Ectodermal cell (in vitro differentiated cells): Measurements from ENCODE around the gene TRIP4.

Experiments used
- H3K27ac ChIP-seq: 2 replicates; pipeline ENCODE4 v1.7.0; 2013; ENCODE audit warnings: mild to moderate bottlenecking, low read depth, low read length; ENCODE audit not compliant: insufficient read depth, poor library complexity, severe bottlenecking
- H3K27me3 ChIP-seq: 2 replicates; pipeline ENCODE4 v1.7.0; 2013; ENCODE audit warnings: mild to moderate bottlenecking, low read length; ENCODE audit not compliant: insufficient read depth, control insufficient read depth, poor library complexity, severe bottlenecking
- H3K36me3 ChIP-seq: one replicate; pipeline ENCODE4 v1.7.0; 2013; ENCODE audit warnings: low read length; ENCODE audit not compliant: control insufficient read depth, insufficient read depth
- H3K4me1 ChIP-seq: one replicate; pipeline ENCODE4 v1.7.0; 2013; ENCODE audit warnings: low read length; ENCODE audit not compliant: control insufficient read depth, insufficient read depth
- H3K4me3 ChIP-seq: 2 replicates; pipeline ENCODE4 v1.7.0; 2013; ENCODE audit warnings: low read depth, low read length, control low read depth; ENCODE audit not compliant: insufficient read depth
- H3K9me3 ChIP-seq: 2 replicates; pipeline ENCODE4 v1.7.0; 2013; ENCODE audit warnings: mild to moderate bottlenecking, low read length, moderate library complexity; ENCODE audit not compliant: control insufficient read depth
- WGBS, 2 experiments: methylation state at CpG; one replicate each; pipeline ENCODE4 v1.1.7; 2013; ENCODE audit warnings: missing lambda C conversion rate in 2 of 2; 5-methylcytosine and 5-hydroxymethylcytosine counted together

The TRIP4 gene

GRCh38 chr15:64422697-64423096 is 35.1 kb downstream of the TRIP4 start:
- no peak overlapping the region for H3K4me3 ChIP-seq
- H3K36me3 ChIP-seq, result peaks cover 17% of the 10 kb centered on the region
- no peak overlapping the region for H3K27ac ChIP-seq
- 86 to 96% methylated on average over 1 to 2 of the region's 2 CpGs for WGBS, 2 experiments
- H3K9me3 ChIP-seq, result no peaks in the 10 kb centered on the region
- no peaks in the 10 kb centered on the region for H3K4me1 ChIP-seq
- no peaks in the 10 kb centered on the region for H3K27me3 ChIP-seq

DNA sequence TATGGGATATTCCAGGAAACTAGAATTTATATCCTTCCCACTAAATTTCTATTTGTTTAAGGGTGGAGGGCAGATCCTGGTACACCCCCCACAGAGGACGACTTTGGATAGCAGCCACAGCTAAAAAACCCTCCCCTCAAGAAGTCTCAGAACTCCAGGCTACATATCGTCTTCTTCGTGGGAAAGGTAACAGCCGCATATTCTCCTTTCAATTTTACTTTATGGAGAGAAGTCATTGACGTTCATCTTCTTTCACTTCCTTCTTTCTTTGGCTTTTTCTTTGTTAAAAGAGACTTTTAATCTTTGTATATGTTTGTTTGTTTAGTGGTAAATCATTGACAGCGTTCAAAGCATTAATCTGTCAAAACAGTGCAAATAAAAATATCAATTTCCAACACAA is 36.3 kb downstream of the TRIP4 start:
- Histone ChIP-seq H3K27me3 (no peaks in the 10 kb centered on the region), H3K4me1 (no peaks in the 10 kb centered on the region), H3K36me3 (peaks cover 17% of the 10 kb centered on the region), H3K4me3 (no peak overlapping the region), H3K27ac (no peak overlapping the region), H3K9me3 (no peaks in the 10 kb centered on the region)
- 93 to 96% methylated on average over 5 to 6 of the region's 6 CpGs for WGBS, 2 experiments

- Histone ChIP-seq H3K4me3 (no peak overlapping the region), H3K27me3 (no peaks in the 10 kb centered on the region), H3K4me1 (peaks cover 5% of the 10 kb centered on the region), H3K27ac (no peak overlapping the region), H3K36me3 (peaks cover 11% of the 10 kb centered on the region), H3K9me3 (no peaks in the 10 kb centered on the region)
- 92 to 99% methylated on average over 3 of the region's 3 CpGs for WGBS, 2 experiments
Observed at GRCh38 chr15:64425221-64425620, 37.6 kb downstream of the TRIP4 start.

- Histone ChIP-seq H3K4me3 (no peak overlapping the region), H3K36me3 (peaks cover 11% of the 10 kb centered on the region), H3K27ac (no peak overlapping the region), H3K4me1 (peaks cover 11% of the 10 kb centered on the region), H3K9me3 (no peaks in the 10 kb centered on the region), H3K27me3 (no peaks in the 10 kb centered on the region)
- WGBS, 2 experiments, result 93 to 96% methylated on average over 7 of the region's 7 CpGs
Observed at GRCh38 chr15:64426845-64427465, 39.3 kb downstream of the TRIP4 start.

DNA sequence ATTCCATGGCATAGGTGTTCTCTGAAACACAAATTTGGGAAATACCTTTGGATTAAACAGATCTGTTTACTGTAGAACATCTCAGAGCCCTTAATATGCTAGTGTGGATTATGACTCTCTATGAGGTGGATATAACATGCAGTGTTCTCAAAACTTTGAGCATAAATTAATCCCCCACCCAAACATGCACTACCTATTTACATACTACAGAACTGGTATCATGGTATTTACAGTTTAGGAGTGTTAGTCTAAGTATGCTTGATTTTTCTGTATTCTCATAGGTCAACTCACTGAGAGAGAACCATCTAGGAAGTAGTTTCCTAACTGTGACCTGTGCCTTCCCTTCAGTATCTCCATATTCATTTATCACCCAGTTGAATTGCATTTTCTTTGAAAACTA is 41.8 kb downstream of the TRIP4 start:
- H3K4me1 ChIP-seq, result peaks cover 11% of the 10 kb centered on the region
- peaks cover 11% of the 10 kb centered on the region for H3K36me3 ChIP-seq
- no peak overlapping the region for H3K27ac ChIP-seq
- no peaks in the 10 kb centered on the region for H3K9me3 ChIP-seq
- no peak overlapping the region for H3K4me3 ChIP-seq
- no peaks in the 10 kb centered on the region for H3K27me3 ChIP-seq

GRCh38 chr15:64430000-64430735 is 42.5 kb downstream of the TRIP4 start:
- H3K4me3 ChIP-seq, result no peak overlapping the region
- H3K27ac ChIP-seq, result no peak overlapping the region
- peaks cover 11% of the 10 kb centered on the region for H3K4me1 ChIP-seq
- no peaks in the 10 kb centered on the region for H3K9me3 ChIP-seq
- peaks cover 6% of the 10 kb centered on the region for H3K36me3 ChIP-seq
- no peaks in the 10 kb centered on the region for H3K27me3 ChIP-seq
- WGBS, 2 experiments, result 30 to 50% methylated on average over 2 to 3 of the region's 3 CpGs

- WGBS, 2 experiments, result 80 to 94% methylated on average over 1 of the region's 1 CpG
- Histone ChIP-seq H3K9me3 (no peaks in the 10 kb centered on the region), H3K36me3 (no peaks in the 10 kb centered on the region), H3K4me3 (no peak overlapping the region), H3K27ac (no peak overlapping the region), H3K27me3 (no peaks in the 10 kb centered on the region), H3K4me1 (no peaks in the 10 kb centered on the region)
Observed at GRCh38 chr15:64437982-64438381, 50.3 kb downstream of the TRIP4 start.

DNA sequence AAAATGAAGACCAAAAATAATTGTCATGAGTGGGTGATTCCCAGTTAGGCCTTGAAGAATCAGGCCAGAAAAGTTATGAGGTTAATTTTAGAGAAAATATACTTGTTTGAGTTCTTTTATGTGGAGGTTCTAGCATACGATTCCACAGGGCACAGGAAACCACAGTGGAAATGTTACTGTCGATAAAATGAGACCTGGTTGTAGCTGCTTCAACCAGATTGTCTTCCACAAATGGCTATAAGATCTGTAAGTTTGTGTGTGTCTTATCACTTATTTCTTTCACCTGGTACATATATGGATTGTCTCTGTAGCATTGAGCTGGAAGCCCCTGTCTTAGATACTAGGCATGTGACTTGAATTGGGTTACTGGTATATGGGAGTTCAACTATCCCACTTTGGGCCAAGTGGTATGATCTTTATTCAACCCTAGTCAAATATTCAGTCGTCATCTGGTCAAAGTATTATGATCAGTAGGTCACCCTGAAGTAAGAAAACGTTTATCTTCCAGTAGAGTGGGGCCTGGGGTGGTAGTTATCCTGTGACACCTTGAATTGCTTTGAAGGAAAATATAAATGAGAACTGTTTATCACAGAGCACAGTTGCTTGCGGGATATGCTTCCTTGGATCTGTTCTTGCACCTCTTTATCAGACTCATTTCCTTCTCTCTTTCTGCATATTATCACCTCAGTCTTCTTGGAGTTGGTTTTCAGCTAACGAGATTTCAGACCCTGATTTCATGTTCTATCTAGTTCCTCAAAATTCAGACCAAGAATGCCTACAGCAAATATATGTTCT is 51.2 kb downstream of the TRIP4 start:
- H3K27me3 ChIP-seq, result no peaks in the 10 kb centered on the region
- H3K9me3 ChIP-seq, result no peaks in the 10 kb centered on the region
- H3K4me1 ChIP-seq, result no peaks in the 10 kb centered on the region
- H3K36me3 ChIP-seq, result no peaks in the 10 kb centered on the region
- H3K27ac ChIP-seq, result no peak overlapping the region
- WGBS, 2 experiments, result 89 to 92% methylated on average over 6 of the region's 6 CpGs
- H3K4me3 ChIP-seq, result no peak overlapping the region

- WGBS, 2 experiments, result 94 to 96% methylated on average over 3 of the region's 3 CpGs
- Histone ChIP-seq H3K4me1 (no peaks in the 10 kb centered on the region), H3K27me3 (no peaks in the 10 kb centered on the region), H3K4me3 (no peak overlapping the region), H3K27ac (no peak overlapping the region), H3K9me3 (no peaks in the 10 kb centered on the region), H3K36me3 (no peaks in the 10 kb centered on the region)
Observed at GRCh38 chr15:64441852-64442251, 54.2 kb downstream of the TRIP4 start.

- no peaks in the 10 kb centered on the region for H3K9me3 ChIP-seq
- no peak overlapping the region for H3K4me3 ChIP-seq
- WGBS, 2 experiments, result 92 to 99% methylated on average over 2 of the region's 2 CpGs
- no peaks in the 10 kb centered on the region for H3K27me3 ChIP-seq
- peak overlapping the region; percentile 16 for H3K27ac ChIP-seq
- peaks cover 5% of the 10 kb centered on the region for H3K36me3 ChIP-seq
- no peaks in the 10 kb centered on the region for H3K4me1 ChIP-seq
Observed at GRCh38 chr15:64443016-64443415, 55.4 kb downstream of the TRIP4 start.
